ENCODE data around the gene COA7. TPM values are rescaled to one million over a fixed set of nuclear protein-coding genes. Genes with fewer than 3 reads are reported as not detected.

Gene COA7
- total RNA-seq, 1 experiment from 2014 or later = 11.9 TPM

GRCh38 chr1:52635321-52636089 is 62.6 kb downstream of the COA7 start:
- DNase-seq (ENCODE audit: low read depth) = no peak

Other genes with a start within 250 kb of the COA7 start
- 15.5 and 29.6 TPM in 2 replicates for gene TUT4, start 145.3 kb downstream of the COA7 start, total RNA-seq (2014; rRNA removed; shearing (Covaris generic))
- gene GPX7, start 96.0 kb downstream of the COA7 start, total RNA-seq (2014; rRNA removed; shearing (Covaris generic)) = 12.7 and 25.4 TPM in 2 replicates
- gene SHISAL2A, start 65.2 kb downstream of the COA7 start, total RNA-seq (2014; rRNA removed; shearing (Covaris generic)) = 0.17 TPM in 1 of 2 replicates, not detected in the other
- 14.2 and 16.2 TPM in 2 replicates for gene ZYG11B, start 28.1 kb upstream of the COA7 start, total RNA-seq (2014; rRNA removed; shearing (Covaris generic))
- gene ZYG11A, start 144.4 kb upstream of the COA7 start, total RNA-seq (2014; rRNA removed; shearing (Covaris generic)) = 2.5 and 3.0 TPM in 2 replicates
- 6.6 and 17.6 TPM in 2 replicates for gene ECHDC2, start 223.4 kb upstream of the COA7 start, total RNA-seq (2014; rRNA removed; shearing (Covaris generic))
- gene SCP2, start 228.9 kb upstream of the COA7 start, total RNA-seq (2014; rRNA removed; shearing (Covaris generic)) = 99.8 and 145 TPM in 2 replicates

Measured in Daoy (cell line).